Subcutaneous adipose tissue (tissue), 4 donors: ENCODE measurements around the gene AKAP17A. TPM values are rescaled to one million over a fixed set of nuclear protein-coding genes. Genes with fewer than 3 reads are reported as not detected.

ENCODE experiments used
- CTCF ChIP-seq: fragments of 450-650 bp; IDR thresholded peaks from one replicate; pipeline ENCODE4 v1.5.1; 2016; ENCODE audit warnings: low read depth, mild to moderate bottlenecking, control low read depth, antibody characterized with exemption, moderate library complexity
- total RNA-seq, 4 donors: library from RNA; depleted of rRNA; stranded (reverse); fragments of >200 nt; gene quantifications; one replicate each; pipeline ENCODE4 v1.1.0, GENCODE V29; 2016

AKAP17A gene
- 10 to 100 TPM; 16.1 to 49.4 (median 30.6) TPM for total RNA-seq

- TF ChIP-seq CTCF: no peak
Measured at GRCh38 chrX:1591102-1591862, at the start of gene AKAP17A. Gene AKAP17A (plus strand): TSS chrX:1591604. CDS start chrX:1593463, 1,859 bp downstream.

GRCh38 chrX:1542994-1543725 is 48.2 kb upstream of the AKAP17A start:
- no peak for TF ChIP-seq CTCF

- no peak for TF ChIP-seq CTCF
Measured at GRCh38 chrX:1545776-1546408, 45.5 kb upstream of the AKAP17A start.

- TF ChIP-seq CTCF: no peak
Measured at GRCh38 chrX:1546691-1547251, 44.6 kb upstream of the AKAP17A start.

GRCh38 chrX:1551959-1552546 is 39.4 kb upstream of the AKAP17A start:
- no peak for TF ChIP-seq CTCF

GRCh38 chrX:1554469-1555210 is 36.8 kb upstream of the AKAP17A start:
- TF ChIP-seq CTCF: no peak
